Ramos (cell line): ENCODE measurements around the gene PIMREG.

Experiments
- in situ Hi-C: fragments of 300-500 bp; cut with MboI; formaldehyde crosslinking; loops from one replicate; pipeline ENCODE4 v1.14.3; 2022; ENCODE audit warnings: low sequenced_read_pairs; ENCODE audit not compliant: unreplicated experiment

Gene PIMREG

GRCh38 chr17:6443692-6444570 is at the start of gene PIMREG:
PIMREG (plus strand) TSS chr17:6444455; CDS start chr17:6445111, 656 bp downstream.
- in situ Hi-C loops: no loop called here

- in situ Hi-C loops: no loop called here
Measured at GRCh38 chr17:6398955-6399354, 45.3 kb upstream of the PIMREG start.

GRCh38 chr17:6402258-6402657 is 42.0 kb upstream of the PIMREG start:
- in situ Hi-C loops: no loop called here

- in situ Hi-C loops: no loop called here
Measured at GRCh38 chr17:6408276-6408675, 36.0 kb upstream of the PIMREG start.

- in situ Hi-C loops: no loop called here
Measured at GRCh38 chr17:6408735-6409134, 35.5 kb upstream of the PIMREG start.

- in situ Hi-C loops: no loop called here
Measured at GRCh38 chr17:6413065-6413464, 31.2 kb upstream of the PIMREG start.

GRCh38 chr17:6415616-6416015 is 28.6 kb upstream of the PIMREG start:
- in situ Hi-C loops: no loop called here

GRCh38 chr17:6420173-6420641 is 24.0 kb upstream of the PIMREG start:
- in situ Hi-C loops: loop anchor here (10.0 kb wide), 1 partner anchor 835 kb away; the partner anchor contains the start of gene NLRP1

GRCh38 chr17:6421700-6422604 is 22.3 kb upstream of the PIMREG start:
- in situ Hi-C loops: loop anchor here (10.0 kb wide), 1 partner anchor 837 kb away; the partner anchor contains the start of gene NLRP1

GRCh38 chr17:6422654-6423241 is 21.5 kb upstream of the PIMREG start:
- in situ Hi-C loops: loop anchor here (10.0 kb wide), 1 partner anchor 838 kb away; the partner anchor contains the start of gene NLRP1

- in situ Hi-C loops: loop anchor here (10.0 kb wide), 1 partner anchor 839 kb away; the partner anchor contains the start of gene NLRP1
Measured at GRCh38 chr17:6423931-6424330, 20.3 kb upstream of the PIMREG start.

GRCh38 chr17:6425407-6425806 is 18.8 kb upstream of the PIMREG start:
- in situ Hi-C loops: loop anchor here (10.0 kb wide), 1 partner anchor 841 kb away; the partner anchor contains the start of gene NLRP1

- in situ Hi-C loops: loop anchor here (10.0 kb wide), 1 partner anchor 842 kb away; the partner anchor contains the start of gene NLRP1
Measured at GRCh38 chr17:6426356-6427101, 17.7 kb upstream of the PIMREG start.

- in situ Hi-C loops: loop anchor here (10.0 kb wide), 1 partner anchor 843 kb away; the partner anchor contains the start of gene NLRP1
Measured at GRCh38 chr17:6427279-6427781, 16.9 kb upstream of the PIMREG start.

- in situ Hi-C loops: loop anchor here (10.0 kb wide), 1 partner anchor 844 kb away; the partner anchor contains the start of gene NLRP1
Measured at GRCh38 chr17:6428207-6428965, 15.9 kb upstream of the PIMREG start.

GRCh38 chr17:6429266-6429665 is 15.0 kb upstream of the PIMREG start:
- in situ Hi-C loops: loop anchor here (10.0 kb wide), 1 partner anchor 844 kb away; the partner anchor contains the start of gene NLRP1

GRCh38 chr17:6430769-6431168 is 13.5 kb upstream of the PIMREG start:
- in situ Hi-C loops: no loop called here

GRCh38 chr17:6435051-6435450 is 9.2 kb upstream of the PIMREG start, which contains the start of gene AIPL1:
AIPL1 (minus strand) TSS chr17:6435121; CDS start chr17:6435104, 17 bp downstream.
- in situ Hi-C loops: no loop called here
